GM12878 (cell line): ENCODE measurements around the gene CDKN2A. TPM values are rescaled to one million over a fixed set of nuclear protein-coding genes. Genes with fewer than 3 reads are reported as not detected.

Source experiments
- ATAC-seq: fragments of 200-7000 bp; cut with Tn5 transposase; 3 replicates; pipeline ENCODE4 v1.9.1; 2020; ENCODE audit warnings: mild to moderate bottlenecking, moderate library complexity
- BruUV-seq: library from RNA; stranded (reverse); fragments of 400-500 nt; replicated peaks from 2 replicates; lab custom pipeline; 2021; lab: Mats Ljungman, UMichigan
- CTCF ChIA-PET: fragments of 300-600 bp; sonication (Branson Sonifier 250); formaldehyde crosslinking; extraction: SDS; loops from one replicate; lab custom pipeline; 2021; ENCODE audit warnings: inconsistent platforms; lab: Yijun Ruan, JAX
- POLR2A ChIA-PET: fragments of 350-600 bp; formaldehyde crosslinking; extraction: SDS; loops from one replicate; lab custom pipeline; 2021; ENCODE audit warnings: inconsistent platforms; lab: Charles Lee
- RAD21 ChIA-PET: fragments of 300-600 bp; sonication (Branson Sonifier 250); formaldehyde crosslinking; loops from one replicate; lab custom pipeline; 2023; ENCODE audit warnings: antibody characterized with exemption; ENCODE audit not compliant: unreplicated experiment; lab: Charles Lee
- SMC1A ChIA-PET: fragments of 300-600 bp; sonication (Branson Sonifier 250); formaldehyde crosslinking; loops from one replicate; lab custom pipeline; 2023; ENCODE audit not compliant: unreplicated experiment, uncharacterized antibody; lab: Charles Lee
- DNase-seq: peaks from one replicate; pipeline ENCODE4 v3.0.0-alpha.2; 2011; ENCODE audit warnings: low read depth, low spot score
- FAIRE-seq: peaks from 3 replicates; lab custom pipeline; 2011; peaks lifted over from hg19 to GRCh38; lab: Jason Lieb, UNC
- H2AFZ ChIP-seq: 2 replicates; pipeline ENCODE4 v1.6.0; 2011; ENCODE audit warnings: low read depth, low read length, control low read depth; ENCODE audit not compliant: control insufficient read depth
- H3K27ac ChIP-seq: 2 replicates; pipeline ENCODE4 v1.5.1; 2011; ENCODE audit warnings: control low read depth; ENCODE audit not compliant: control insufficient read depth, insufficient read depth
- H3K27me3 ChIP-seq, 2 experiments: replicated peaks in 1 of 2; 2 replicates each; pipeline versions ENCODE4 v1.6.0 to v1.6.1; 2011; ENCODE audit warnings: low read length in 1 of 2; ENCODE audit not compliant: control insufficient read depth in 2 of 2, insufficient read depth in 2 of 2
- H3K36me3 ChIP-seq, 2 experiments: 2 replicates each; pipeline ENCODE4 v1.5.1; 2011; ENCODE audit warnings: low read length in 1 of 2; ENCODE audit not compliant: control insufficient read depth in 2 of 2, insufficient read depth in 2 of 2
- H3K4me1 ChIP-seq: 2 replicates; pipeline ENCODE4 v1.6.1; 2011; ENCODE audit warnings: mild to moderate bottlenecking, low read length, moderate library complexity, mixed read lengths; ENCODE audit not compliant: control insufficient read depth, insufficient read depth
- H3K4me2 ChIP-seq: 2 replicates; pipeline ENCODE4 v1.6.0; 2011; ENCODE audit warnings: control low read depth; ENCODE audit not compliant: control insufficient read depth, insufficient read depth
- H3K4me3 ChIP-seq: fragments of 200-600 bp; sonication (generic); 2 replicates; pipeline ENCODE4 v1.5.1; 2016
- H3K79me2 ChIP-seq: 2 replicates; pipeline ENCODE4 v1.6.0; 2011; ENCODE audit warnings: low read length; ENCODE audit not compliant: control insufficient read depth, insufficient read depth
- H3K9ac ChIP-seq: 2 replicates; pipeline ENCODE4 v1.8.0; 2011; ENCODE audit warnings: low read length, control low read depth, mixed read lengths; ENCODE audit not compliant: control insufficient read depth, insufficient read depth
- H3K9me3 ChIP-seq: replicated peaks from 3 replicates; pipeline ENCODE4 v1.5.1; 2011; ENCODE audit warnings: mild to moderate bottlenecking, low read length; ENCODE audit not compliant: control insufficient read depth, insufficient read depth
- H4K20me1 ChIP-seq: 2 replicates; pipeline ENCODE4 v1.6.0; 2011; ENCODE audit not compliant: control insufficient read depth, insufficient read depth
- CEBPB ChIP-seq, 2 experiments: fragments of 150-350 bp in 1 of 2; IDR thresholded peaks; 2 replicates each; pipeline ENCODE4 v1.6.1; 2012 to 2014; ENCODE audit warnings: low read depth in 2 of 2, low read length in 2 of 2, borderline replicate concordance in 1 of 2, inconsistent platforms in 1 of 2
- IKZF1 ChIP-seq: fragments of 450-650 bp; conservative IDR thresholded peaks from 2 replicates; pipeline ENCODE4 v1.6.1; 2017; ENCODE audit warnings: antibody characterized with exemption, mild to moderate bottlenecking
- KDM1A ChIP-seq: fragments of 200-600 bp; sonication (generic); IDR thresholded peaks from 2 replicates; pipeline ENCODE4 v1.6.1; 2016; ENCODE audit warnings: borderline replicate concordance
- POLR2AphosphoS2 ChIP-seq: IDR thresholded peaks from 2 replicates; pipeline ENCODE4 v1.6.1; 2011; ENCODE audit warnings: low read depth, mild to moderate bottlenecking, low read length, improper control_type of control experiment, moderate library complexity
- PRDM15 ChIP-seq: fragments of 450-650 bp; formaldehyde crosslinking; IDR thresholded peaks from 2 replicates; pipeline ENCODE4 v1.4.0; 2020; ENCODE audit warnings: mild to moderate bottlenecking, moderate library complexity
- RFX5 ChIP-seq: IDR thresholded peaks from 2 replicates; pipeline ENCODE4 v1.6.1; 2011; ENCODE audit warnings: low read depth, low read length, improper control_type of control experiment
- STAT1 ChIP-seq: fragments of 450-650 bp; conservative IDR thresholded peaks from 2 replicates; pipeline ENCODE4 v1.6.1; 2014; ENCODE audit warnings: antibody characterized with exemption, mild to moderate bottlenecking
- YY1 ChIP-seq: IDR thresholded peaks from 2 replicates; pipeline ENCODE4 v1.6.1; 2011; ENCODE audit warnings: low read depth, mild to moderate bottlenecking, low read length
- ZNF24 ChIP-seq: fragments of 450-650 bp; IDR thresholded peaks from 2 replicates; pipeline ENCODE4 v1.6.1; 2017; ENCODE audit warnings: antibody characterized with exemption, mild to moderate bottlenecking
- WGBS: methylation state at CpG from one replicate; pipeline ENCODE4 v1.1.6; 2016; ENCODE audit warnings: low lambda C conversion rate; ENCODE audit not compliant: insufficient replicate concordance, insufficient coverage; ENCODE audit errors: missing lambda C conversion rate; 5-methylcytosine and 5-hydroxymethylcytosine counted together
- in situ Hi-C: fragments of 300-500 bp; cut with MboI; formaldehyde crosslinking; loops from 9 replicates; pipeline ENCODE4 v1.14.3; 2018; ENCODE audit warnings: mixed read lengths
- intact Hi-C: fragments of 100-400 bp; cut with micrococcal nuclease; formaldehyde crosslinking; loops from one replicate; pipeline ENCODE4 v1.14.2; 2022; ENCODE audit not compliant: unreplicated experiment
- polyA plus RNA-seq, 11 experiments: library from polyadenylated mRNA; depleted of rRNA in 4 of 11; unstranded in 6 of 11; stranded (reverse) in 5 of 11; fragments of >200 nt; fragmentation: Nextera tagmentation in 4 of 11; fragmentation: Illumina TruSeq in 1 of 11; extraction: Ambion mirVana in 4 of 11; extraction: Trizol in 1 of 11; gene quantifications; 1 replicate in 1 of 11; 2 replicates in 10 of 11; pipeline versions ENCODE4 v1.2.1 to v1.2.3, GENCODE V29; 2011 to 2016; ENCODE audit warnings: inconsistent platforms in 2 of 11, missing spikeins in 2 of 11, low read depth in 1 of 11
- total RNA-seq, 4 experiments: library from RNA; depleted of rRNA in 3 of 4; stranded (reverse); fragments of >200 nt in 3 of 4; fragmentation: Illumina TruSeq in 1 of 4; extraction: Trizol in 1 of 4; gene quantifications; 2 replicates each; pipeline versions ENCODE4 v1.2.1 to v1.2.3, GENCODE V29; 2013 to 2021

CDKN2A gene
- total and polyA plus RNA-seq, 10 of the 15 experiments (the other 5 are each of a cell fraction or from before 2014, with no cell fraction given): 0.84 to 41.2 (median 18.4) TPM

DNA sequence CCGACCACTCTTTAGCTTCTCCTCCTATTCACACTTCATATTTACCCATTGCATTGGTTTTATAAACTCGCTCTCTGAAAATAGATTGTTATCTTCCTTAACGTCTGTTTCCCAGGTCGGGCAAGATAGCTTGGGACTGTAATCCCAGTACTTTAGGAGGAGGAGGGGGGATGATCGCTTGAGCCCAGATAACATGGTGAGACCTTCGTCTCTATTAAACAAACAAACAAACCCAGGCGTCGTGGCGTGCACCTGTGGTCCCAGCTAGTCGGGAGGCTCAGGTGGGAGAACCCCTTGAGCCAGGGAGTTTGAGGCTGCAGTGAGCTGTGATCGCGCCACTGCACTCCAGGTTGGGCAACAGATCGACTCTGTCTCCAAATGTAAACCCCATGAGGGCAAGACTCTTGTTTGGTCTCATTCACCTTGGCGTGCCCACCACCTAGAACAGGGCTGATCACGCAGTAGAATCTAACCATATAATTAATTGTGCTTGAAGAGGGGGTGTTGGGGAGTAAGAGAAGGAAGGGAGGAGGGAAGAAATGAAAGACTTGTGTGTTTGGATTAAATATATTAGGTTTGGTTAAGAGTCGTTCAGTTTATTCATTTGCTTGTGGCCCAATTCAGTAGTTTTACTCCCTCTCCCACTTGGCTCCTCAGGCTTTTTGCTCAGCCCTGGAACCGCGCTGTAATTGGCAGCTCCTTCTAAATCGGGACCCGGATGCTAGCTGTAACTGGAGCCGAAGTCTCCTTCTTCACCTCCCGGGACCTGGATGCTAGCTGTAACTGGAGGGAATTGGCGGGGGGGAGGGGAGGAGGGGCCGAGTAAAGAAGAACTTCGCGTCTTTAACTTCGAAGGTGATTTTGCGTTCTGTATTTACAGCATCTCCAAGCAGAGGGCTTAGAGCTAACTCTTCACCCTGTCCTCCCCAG, 24.9 kb downstream of the CDKN2A start:
- FAIRE-seq (no peak), DNase-seq (no peak), ATAC-seq (no peak)
- intact Hi-C loops: no loop called here
- H3K4me2 ChIP-seq: no peak overlapping the region
- H3K36me3 ChIP-seq: no peaks in the 10 kb centered on the region
- no peak overlapping the region for H2AFZ ChIP-seq
- in situ Hi-C loops: loop anchor here (5.0 kb wide), 1 partner anchor 48 kb away; no protein-coding TSS in a partner anchor
- ChIA-PET RAD21 (interaction anchor here (0.6 kb wide), 2 partner anchors 162 to 264 kb away, joined by 3 to 9 read pairs; no protein-coding TSS in a partner anchor), POLR2A (no interaction called here), SMC1A (no interaction called here), CTCF (no interaction called here)
- no peak overlapping the region for H3K27ac ChIP-seq
- H4K20me1 ChIP-seq: no peaks in the 10 kb centered on the region
- no peak for TF ChIP-seq CEBPB (IDR thresholded peaks at IDR 0.05; ENCODE audit: borderline replicate concordance in 1 of 2, low read depth in 2 of 2, low read length in 2 of 2)
- TF ChIP-seq IKZF1: no peak
- TF ChIP-seq KDM1A: no peak
- TF ChIP-seq YY1: no peak
- TF ChIP-seq STAT1: no peak
- no peak for TF ChIP-seq PRDM15 (CRISPR knock-in tag)
- no peak for TF ChIP-seq RFX5
- no peak for TF ChIP-seq ZNF24
- no peak for TF ChIP-seq POLR2AphosphoS2
- BruUV-seq: no TSS peak
- H3K9ac ChIP-seq: no peak overlapping the region
- 74% methylated on average over 28 of the region's 28 CpGs for WGBS
- no peaks in the 10 kb centered on the region for H3K79me2 ChIP-seq
- no peak overlapping the region for H3K4me3 ChIP-seq
- peaks cover 8% of the 10 kb centered on the region; the same call in 1 of the 3 replicates for H3K9me3 ChIP-seq
- H3K27me3 ChIP-seq: peaks cover 0 to 11% of the 10 kb centered on the region in 2 experiments; a peak in 1 of 4 replicates
- peaks cover 8% of the 10 kb centered on the region for H3K4me1 ChIP-seq
